ENCODE measurements around the gene MEGF6.

The MEGF6 gene

GRCh38 chr1:3498986-3499385 lies 112.3 kb downstream of the MEGF6 start:
- DNase-seq = no peak

DNA sequence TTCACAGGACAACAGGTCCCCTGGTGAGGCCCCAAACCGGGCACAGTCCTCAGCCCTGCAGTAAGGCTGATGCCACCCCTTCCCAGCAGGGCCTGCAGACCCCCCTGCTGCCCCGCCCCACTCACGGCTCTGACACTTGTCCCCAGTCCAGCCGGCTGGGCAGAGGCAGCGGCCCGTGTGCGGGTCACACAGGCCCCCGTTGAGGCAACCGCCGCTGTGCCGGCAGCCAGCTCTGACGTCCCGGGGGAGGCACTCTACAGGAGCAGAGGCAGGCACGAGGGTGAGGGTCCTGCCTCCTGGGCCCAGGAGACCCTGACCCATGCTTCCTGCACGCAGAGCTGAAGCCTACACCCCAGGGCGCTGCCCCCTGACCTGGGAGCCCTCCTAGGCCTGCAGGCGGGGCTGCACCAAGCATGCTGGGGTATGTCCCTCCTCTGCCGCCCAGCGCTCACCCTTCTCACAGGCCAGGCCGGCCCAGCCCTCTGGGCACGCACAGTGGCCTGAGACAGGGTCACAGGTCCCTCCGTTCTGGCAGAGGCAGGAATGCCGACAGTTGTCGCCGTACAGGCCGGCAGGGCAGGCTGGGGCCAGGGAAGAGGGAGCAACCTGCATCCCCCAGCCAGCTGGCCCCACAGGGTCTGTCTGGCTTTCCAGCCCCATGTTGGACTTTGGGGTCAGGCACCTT lies 112.9 kb downstream of the MEGF6 start:
- no peak for DNase-seq

DNA sequence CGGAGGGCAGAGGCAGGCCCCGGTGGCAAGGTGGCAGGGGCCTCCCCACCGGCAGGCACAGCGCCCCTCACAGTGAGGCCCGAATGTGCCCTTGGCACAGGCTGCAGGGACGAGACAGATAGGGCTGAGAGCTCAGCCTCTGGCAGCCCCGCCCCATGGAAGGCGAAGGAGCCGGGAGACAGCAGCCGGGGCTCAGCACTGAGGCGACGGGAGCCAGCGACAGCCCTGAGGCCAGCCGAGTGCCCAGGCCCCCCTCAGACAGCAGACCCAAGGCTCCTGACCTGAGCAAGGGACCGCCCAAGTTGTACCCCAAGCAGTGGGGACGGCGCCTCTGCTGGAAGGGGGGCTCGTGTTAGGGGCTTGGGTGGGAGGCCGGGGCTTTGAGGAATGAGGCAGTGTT lies 113.8 kb downstream of the MEGF6 start:
- DNase-seq = no peak

DNA sequence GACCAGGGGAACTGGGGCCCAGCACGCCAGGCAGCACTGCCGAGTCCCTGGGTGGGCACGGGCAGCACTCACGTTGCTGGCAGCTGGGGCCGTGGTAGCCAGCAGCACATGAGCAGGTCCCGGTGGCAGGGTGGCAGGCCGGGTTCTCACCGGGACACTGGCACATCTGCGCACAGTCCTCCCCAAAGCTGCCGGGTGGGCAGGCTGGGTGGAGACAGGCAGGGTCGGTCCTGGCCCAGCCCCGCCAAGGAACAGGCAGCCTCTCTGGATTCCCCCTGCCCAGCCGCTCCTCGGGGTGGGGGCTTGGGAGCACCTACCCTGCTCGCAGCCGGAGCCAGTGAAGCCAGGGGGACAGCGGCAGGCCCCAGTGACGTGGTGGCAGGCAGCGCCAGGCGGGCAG lies 114.4 kb downstream of the MEGF6 start:
- no peak for DNase-seq

DNA sequence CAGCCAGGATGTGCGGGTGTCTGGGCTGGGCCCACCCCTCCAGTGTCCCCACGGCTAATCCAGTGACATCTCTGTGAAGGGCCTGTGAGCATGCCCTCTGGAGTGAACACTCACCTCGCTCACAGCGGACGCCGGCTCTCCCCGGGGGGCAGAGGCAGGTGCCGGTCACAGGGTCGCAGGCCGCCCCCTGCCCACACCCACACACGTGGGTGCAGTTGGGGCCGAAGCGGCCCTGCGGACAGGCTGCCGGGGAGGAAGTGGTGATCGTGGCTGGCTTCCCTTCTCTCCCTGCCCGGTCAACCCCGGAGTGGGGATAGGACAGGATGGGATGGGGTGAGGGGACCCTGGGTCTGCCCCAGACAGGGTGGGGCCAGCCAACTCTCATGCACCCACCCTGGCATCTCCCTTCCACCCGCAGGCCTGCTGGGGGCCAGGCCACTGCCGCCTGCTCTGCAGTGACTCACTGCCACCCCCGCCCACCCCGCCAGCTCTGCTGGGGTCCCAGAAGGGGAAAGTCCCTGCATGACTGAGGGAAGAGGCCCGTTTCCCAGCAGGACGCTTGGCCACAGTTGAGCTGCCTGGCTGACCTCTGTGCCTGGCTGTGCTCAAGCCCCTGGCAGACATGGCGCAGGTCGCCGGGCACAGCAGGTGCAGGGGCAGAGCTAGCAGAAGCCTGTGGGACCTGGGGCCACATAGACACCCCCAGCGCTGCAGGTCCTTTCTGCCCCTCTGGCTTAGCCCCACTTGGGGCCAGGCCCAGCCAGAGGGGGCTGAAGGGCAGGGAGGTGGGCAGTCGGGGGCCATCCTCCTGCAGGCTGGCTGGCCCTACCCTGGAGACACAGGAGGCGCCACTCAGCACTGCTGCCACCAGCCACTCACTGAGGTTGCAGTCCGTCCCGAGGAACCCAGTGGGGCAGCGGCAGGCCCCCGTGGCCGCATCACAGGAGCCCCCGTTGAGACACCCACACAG lies 115.2 kb downstream of the MEGF6 start:
- DNase-seq = no peak

DNA sequence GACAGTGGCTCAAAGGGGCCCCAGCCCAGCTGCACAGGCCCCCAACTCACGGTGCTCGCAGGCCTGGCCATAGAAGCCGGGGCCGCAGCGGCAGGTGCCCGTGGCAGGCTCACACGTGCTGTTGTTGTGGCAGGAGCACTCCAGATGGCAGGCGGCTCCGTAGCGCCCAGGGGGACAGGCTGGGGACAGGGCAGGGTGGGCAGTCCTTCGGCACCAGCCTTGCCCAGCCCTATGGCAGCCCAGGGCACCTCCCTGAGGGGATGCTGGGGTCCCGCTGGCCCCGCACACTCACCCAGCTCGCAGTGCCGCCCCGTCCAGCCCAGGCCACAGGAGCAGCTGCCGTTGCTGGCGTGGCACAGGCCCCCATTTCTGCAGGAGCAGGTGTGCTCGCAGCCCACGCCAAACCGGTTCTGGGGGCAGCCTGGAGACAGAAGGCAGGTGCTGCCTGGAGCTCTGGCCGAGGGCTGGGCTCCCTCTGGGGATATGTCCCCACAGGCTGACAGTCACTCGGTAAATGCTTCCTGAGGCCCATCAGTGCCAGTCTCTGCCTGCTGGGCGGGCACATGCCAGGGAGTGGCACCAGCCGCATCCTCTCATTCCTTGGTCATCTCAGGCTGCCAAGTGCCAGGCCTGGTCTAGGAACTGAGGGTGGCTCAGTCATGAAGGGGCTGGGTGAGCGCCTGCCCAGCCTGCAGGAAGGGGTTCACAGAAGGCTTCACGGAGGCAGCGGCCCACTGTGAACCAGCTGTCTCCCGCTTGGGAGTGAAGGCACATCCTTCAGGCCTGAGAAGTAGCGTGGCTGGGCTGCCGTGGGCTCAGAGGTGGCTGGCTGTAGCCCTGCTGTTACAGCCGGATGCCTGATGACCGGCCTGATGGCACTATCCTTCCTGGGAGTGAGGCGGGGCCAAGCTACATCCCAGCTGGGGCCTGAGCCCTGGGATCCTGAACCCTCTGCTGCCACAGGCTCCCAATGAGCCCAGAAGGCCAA lies 116.7 kb downstream of the MEGF6 start:
- DNase-seq = no peak

DNA sequence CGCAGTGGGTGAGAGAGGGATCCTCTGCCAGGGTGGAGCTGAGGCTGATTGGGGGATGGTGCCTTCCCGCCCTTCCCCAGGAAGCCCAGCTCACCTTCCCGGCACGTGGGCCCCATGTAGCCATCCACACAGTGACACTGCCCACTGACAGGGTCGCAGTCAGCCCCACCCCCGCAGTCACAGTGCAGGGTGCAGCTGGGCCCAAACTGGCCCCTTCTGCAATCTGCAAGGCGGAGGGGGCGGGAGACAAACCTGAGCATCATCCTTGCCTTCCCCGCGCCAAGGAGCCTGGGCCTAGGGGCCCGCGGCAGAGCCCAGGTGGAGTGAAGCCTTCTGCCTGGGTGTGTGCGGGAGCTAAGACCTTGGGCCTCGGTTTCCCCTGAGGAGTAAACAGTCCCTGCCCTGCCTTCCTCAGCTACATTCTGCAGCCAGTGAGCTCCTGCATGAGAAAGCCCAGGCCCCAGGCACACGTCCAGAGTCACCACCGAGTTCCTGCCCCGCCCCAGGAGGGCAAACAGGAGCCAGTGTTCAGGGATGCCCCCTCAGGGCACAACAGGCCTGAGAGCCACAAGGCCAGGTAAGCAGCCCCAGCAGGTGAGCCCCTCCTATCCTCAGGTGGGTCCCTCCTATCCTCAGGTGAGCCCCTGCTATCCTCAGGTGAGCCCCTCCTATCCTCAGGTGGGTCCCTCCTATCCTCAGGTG lies 118.6 kb downstream of the MEGF6 start:
- no peak for DNase-seq

- DNase-seq = no peak
Observed at GRCh38 chr1:3491291-3492246, 119.7 kb downstream of the MEGF6 start.

DNA sequence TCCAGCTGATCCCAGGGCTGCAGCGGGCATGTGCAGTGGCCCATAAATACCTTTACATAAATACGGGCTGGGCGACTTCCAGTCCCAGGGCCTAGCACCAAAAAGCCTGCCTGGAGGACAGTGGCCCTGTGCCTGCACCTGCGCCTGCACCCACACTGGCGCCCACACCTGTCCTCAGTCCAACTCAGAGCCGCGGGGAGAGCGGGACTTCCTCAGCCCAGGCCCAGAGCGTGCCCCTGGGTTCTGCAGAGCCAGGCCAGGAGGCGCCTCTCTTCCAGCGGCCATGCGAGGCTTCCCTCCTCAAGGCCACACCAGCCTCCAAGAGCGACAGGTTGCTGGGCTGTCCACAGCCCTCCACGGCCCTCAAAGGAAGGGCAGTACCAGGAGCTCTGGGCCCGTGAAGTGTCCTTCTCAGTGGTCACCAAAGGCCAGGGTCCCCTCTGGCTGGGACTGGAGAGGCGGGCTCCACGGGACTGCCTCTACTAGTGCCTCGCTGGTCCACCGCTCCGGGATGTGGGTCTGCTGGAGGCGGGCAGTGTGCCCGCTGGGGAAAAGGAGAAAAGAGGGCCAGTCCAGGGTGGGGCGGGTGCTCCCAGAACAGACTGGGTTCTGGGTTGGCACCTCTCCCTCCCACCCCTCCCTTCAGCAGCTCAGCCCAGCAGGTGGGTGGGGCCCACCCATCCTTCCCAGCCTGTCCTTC lies 121.1 kb downstream of the MEGF6 start:
- DNase-seq = no peak

DNA sequence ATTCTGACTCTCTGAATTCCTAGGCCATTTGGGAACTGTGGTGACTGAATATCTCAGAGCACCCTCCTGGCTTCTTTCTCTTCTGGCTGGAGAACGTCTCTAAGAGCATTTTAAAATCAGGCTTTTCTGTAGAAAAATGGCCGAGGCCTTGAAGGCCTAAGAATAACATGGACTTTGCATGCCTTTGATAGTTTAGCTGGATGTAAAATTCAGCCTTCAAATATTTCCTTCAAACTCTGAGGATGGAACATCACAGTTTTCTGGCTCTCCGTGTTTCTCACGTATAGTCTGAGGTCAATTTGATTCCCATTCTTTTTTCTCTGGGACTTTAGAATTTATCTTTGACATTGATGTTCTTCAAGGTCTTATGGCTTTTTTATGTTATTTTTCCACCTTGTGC lies 122.9 kb downstream of the MEGF6 start:
- no peak for DNase-seq

- DNase-seq = no peak
Observed at GRCh38 chr1:3485016-3485415, 126.3 kb downstream of the MEGF6 start.

DNA sequence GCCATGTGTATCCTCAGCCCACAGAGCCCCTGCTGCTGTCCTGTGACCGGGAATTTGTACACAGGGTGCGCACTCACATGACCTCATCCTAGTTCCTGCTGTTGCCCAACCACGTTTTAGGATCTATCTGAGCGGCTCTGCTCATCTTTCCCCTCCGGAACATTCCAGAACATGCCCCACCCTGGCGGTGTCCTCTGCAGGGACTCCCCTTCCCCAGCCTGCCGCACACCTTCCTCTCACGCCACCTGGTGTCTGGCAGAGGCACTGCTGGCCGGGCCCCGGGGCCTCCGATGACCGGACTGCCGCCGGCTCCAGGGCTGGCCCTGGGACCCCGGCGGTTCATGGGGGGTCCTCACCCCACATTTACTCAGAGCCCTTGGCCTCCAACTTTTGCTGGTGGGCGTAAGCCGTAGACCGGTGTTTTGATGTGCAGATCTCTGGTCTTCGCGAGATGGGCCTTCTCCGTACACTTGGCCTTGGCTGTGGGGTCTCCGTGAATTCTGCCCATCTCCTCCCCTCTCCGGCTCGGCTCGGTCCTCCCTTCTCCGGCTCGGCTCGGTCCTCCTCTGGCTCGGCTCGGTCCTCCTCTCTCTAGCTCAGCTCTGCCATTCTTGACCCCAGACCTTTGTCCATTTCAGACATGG lies 127.4 kb downstream of the MEGF6 start:
- DNase-seq = no peak

DNA sequence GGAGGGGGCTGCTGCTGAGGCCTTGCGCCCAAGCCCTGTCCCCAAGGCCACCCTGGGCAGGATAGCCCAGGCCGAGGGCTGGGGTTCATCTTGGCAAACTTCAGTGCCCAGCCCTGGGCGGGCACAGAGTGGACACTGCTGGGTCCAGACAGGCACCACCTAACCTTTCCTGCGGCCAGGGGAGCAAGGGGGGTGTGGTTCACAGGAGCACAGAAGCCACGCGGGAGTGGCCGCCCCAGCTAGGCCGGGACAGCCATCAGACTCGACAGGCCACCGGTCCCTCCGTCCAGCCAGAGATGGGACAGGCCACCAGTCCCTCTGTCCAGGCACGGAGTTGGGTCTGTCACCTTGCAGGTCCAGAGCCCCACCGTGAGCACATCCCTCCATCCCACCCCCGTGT lies 127.9 kb downstream of the MEGF6 start:
- no peak for DNase-seq

DNA sequence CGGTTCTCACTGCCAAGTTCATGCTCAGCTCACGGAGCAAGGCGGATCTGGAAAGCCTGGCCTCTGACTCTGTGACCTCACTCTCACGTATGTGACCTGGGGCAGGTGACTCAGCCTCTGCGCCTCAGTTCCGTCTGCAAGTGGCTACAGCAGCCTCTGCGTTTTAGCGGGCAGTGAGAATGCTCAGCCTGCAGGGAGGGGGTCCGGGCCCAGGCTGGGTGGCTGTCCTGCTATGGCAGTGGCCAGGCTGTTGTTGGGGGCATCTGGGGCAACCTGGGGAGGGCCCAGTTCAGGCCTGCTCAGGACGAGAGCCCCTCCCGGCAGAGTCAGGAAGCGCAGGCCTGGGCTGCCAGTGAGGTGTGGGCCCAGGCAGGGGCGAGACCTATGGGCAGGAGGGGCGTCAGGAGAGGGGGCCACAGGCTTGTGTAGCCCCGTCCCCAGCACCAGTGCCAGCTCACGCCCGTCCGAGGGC lies 128.9 kb downstream of the MEGF6 start:
- DNase-seq = no peak

DNA sequence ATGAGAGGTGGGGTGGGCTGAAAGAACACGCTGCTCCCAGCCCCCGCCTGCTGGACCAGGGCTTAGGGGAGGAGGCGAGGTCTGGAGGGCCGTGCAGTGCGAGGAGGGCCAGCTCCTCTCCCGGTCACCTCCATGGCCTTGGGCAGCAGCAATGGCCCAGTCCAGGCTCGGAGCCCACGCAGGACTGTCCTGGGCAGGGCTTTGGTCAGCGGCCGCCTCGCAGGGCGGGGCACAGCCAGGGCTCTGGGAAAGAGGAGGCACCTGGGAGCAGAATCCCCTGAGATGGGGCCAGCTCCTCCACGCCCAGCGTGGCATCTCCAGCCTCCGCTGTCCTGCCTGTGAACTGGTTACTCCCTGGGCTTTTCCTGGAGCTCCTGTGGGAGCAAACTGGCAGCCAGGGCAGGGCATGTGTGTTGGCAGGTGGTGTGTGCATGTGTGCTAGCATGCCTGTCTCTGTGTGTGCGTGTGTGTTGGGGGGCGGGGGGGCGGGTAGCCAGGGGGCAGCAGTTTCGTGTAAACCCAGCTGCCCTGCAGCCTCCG lies 129.4 kb downstream of the MEGF6 start:
- no peak for DNase-seq

GRCh38 chr1:3481046-3481445 lies 130.3 kb downstream of the MEGF6 start:
- DNase-seq = no peak

DNA sequence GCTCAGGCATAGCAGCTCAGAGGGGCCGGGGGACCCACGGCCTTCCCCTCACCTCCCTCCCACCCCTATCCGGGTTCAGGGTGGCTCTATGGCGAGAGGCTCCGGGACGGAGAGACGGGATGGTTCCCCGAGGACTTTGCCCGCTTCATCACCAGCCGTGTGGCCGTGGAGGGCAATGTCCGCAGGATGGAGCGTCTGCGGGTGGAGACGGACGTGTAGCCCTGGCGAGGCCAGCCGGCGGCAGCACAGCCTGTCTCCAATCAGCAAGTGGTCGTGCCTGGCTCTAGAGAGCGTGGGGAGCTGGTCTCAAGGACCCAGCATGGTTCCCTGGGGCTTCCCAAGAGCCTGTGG lies 131.0 kb downstream of the MEGF6 start:
- DNase-seq = no peak

- no peak for DNase-seq
Observed at GRCh38 chr1:3479511-3480368, 131.6 kb downstream of the MEGF6 start.

DNA sequence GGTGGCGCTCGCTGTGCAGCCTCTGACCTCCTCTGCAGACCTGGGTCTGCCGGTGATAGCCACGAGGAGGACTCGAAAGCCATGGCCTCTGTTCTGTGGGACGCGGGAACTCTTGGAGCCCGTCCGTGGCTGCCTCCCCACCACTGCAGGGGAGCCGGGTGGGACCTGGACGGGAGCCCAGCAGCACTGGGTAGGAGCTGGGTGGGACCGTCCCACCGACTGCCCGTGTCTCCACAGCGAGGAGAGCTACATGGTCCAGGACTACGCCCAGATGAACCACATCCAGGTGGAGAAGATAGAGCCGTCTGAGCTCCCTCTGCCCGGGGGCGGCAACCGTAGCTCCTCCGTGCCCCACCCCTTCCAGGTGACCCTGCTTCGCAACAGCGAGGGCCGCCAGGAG lies 133.1 kb downstream of the MEGF6 start:
- DNase-seq = no peak
